GM19372 (cell line): ENCODE measurements around the gene POFUT2.
"Not testable (repeated sequence)": the region's sequence is repeated elsewhere in the genome, so short reads cannot be mapped to it uniquely, and the experiment has no call there.

Experiments
- ATAC-seq: cut with Tn5 transposase; IDR thresholded peaks from one replicate; pipeline ENCODE4 v1.9.1; 2021; ENCODE audit warnings: mild to moderate bottlenecking, low read depth, moderate library complexity; ENCODE audit not compliant: unreplicated experiment

The POFUT2 gene

GRCh38 chr21:45313015-45313414 is 25.3 kb upstream of the POFUT2 start:
- ATAC-seq, result no peak

GRCh38 chr21:45312296-45312695 is 24.6 kb upstream of the POFUT2 start:
- ATAC-seq, result no peak

- ATAC-seq, result no peak
These were observed 22.8 kb upstream of the POFUT2 start for GRCh38 chr21:45310459-45310858.

DNA sequence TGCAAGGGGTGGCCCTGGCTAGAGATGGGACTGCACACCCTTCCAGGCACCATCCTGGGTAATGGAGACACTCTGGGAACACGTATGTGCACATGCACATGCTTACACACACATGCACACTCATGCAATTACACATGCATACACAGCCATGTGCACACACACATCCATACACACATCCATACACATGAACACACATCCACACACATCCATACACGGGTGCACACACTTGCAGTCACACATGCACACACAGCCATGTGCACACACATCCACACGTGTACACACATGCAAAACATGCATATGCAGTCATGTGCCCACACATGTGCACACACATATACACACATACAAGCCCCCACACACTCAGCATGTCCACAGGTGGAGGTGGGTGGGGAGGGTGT is 22.3 kb upstream of the POFUT2 start:
- no peak for ATAC-seq

GRCh38 chr21:45309069-45309986 is 21.6 kb upstream of the POFUT2 start:
- ATAC-seq, result no peak

GRCh38 chr21:45308194-45309068 is 20.7 kb upstream of the POFUT2 start:
- ATAC-seq, result no peak

- not testable (repeated sequence) for ATAC-seq
These were observed 20.0 kb upstream of the POFUT2 start for GRCh38 chr21:45307597-45308158.

GRCh38 chr21:45306832-45307571 is 19.3 kb upstream of the POFUT2 start:
- ATAC-seq, result no peak

GRCh38 chr21:45306453-45306831 is 18.7 kb upstream of the POFUT2 start:
- no peak for ATAC-seq

GRCh38 chr21:45305836-45306235 is 18.1 kb upstream of the POFUT2 start:
- ATAC-seq, result no peak

GRCh38 chr21:45304945-45305344 is 17.2 kb upstream of the POFUT2 start:
- no peak for ATAC-seq

GRCh38 chr21:45304476-45304830 is 16.8 kb upstream of the POFUT2 start:
- no peak for ATAC-seq

DNA sequence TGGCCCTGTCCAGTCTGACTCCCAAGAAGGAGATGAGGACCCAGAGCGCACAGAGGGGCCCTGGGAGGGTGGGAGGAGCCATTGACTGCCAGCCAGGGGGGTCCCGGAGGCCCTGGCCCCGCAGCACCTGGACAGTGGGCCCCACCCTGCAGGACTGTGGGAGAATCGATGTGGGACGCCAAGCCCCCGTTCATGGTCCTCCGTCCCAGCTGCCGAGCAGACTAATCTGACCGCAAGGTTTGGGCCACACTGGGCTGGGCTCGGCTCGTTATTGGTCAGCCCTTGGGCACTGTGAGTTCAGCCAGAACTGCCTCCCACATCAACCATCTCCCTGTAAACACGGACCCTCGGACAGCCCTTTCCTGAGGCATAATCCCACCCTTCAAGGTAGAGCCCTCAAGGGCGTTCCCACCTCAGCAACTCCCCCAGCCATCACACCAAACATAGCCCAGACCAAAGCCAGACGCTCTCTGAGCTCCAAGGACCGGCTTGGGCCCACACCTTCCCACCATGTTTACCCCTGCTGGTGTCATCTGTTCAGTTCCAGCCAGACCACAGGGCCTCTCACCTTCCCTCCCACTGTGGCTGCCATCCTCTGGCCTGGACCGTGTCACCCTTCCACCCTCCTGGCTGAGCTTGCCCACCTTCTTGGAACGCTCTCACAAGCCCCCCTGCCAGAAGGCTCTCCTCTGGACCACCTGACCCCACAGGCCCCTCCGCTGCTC is 16.2 kb upstream of the POFUT2 start:
- no peak for ATAC-seq

GRCh38 chr21:45303091-45303615 is 15.5 kb upstream of the POFUT2 start:
- no peak for ATAC-seq

- ATAC-seq, result no peak
These were observed 14.7 kb upstream of the POFUT2 start for GRCh38 chr21:45302082-45303061.

GRCh38 chr21:45301521-45302081 is 13.9 kb upstream of the POFUT2 start:
- ATAC-seq, result no peak

- no peak for ATAC-seq
These were observed 13.3 kb upstream of the POFUT2 start for GRCh38 chr21:45300786-45301520.
